ENCODE data around the gene TWF2. TPM values are rescaled to one million over a fixed set of nuclear protein-coding genes. Genes with fewer than 3 reads are reported as not detected.

The TWF2 gene
- total and polyA plus RNA-seq, 2 of the 13 experiments (the other 11 are each of a cell fraction or from before 2014, with no cell fraction given): 45.5 to 108 TPM

DNA sequence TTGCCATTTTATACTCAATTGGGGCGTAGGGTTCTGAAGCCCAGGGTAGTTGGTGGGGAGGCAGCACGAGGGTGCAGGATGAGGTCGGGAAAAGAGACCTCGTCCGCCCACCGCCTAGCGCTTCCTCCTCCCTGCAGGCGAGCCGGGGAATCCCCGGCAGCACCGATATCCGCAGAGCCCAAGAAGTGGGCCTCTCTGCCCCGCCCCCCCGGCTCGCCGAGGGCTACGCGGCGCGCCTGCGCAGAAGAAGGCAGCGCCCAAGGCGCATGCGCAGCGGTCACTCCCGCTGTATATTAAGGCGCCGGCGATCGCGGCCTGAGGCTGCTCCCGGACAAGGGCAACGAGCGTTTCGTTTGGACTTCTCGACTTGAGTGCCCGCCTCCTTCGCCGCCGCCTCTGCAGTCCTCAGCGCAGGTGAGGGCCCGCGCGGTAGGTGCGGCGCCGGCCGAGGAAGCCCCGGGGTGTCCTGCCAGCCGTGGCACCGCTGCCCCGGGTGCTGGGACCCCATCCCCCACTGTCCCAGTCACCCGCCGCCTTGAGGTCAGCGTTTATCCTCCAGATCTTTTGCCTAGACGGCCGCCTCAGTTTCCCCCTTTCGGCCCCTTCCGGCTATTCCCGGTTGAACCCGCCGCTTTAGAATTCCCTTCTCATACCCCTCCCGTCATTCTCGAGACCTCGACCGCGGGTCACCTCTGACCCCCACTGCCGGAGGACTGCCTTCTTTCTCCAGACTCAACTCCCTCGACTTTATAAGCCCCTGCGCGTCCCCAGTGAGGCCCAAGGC is 40.9 kb downstream of the TWF2 start, which contains the start of gene ALAS1 (continued):
- TF ChIP-seq, protein P1, sequence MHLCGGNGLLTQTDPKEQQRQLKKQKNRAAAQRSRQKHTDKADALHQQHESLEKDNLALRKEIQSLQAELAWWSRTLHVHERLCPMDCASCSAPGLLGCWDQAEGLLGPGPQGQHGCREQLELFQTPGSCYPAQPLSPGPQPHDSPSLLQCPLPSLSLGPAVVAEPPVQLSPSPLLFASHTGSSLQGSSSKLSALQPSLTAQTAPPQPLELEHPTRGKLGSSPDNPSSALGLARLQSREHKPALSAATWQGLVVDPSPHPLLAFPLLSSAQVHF (CRISPR knock-in tag; IDR thresholded peaks at IDR 0.05): no peak
- peak; percentile 32; the same call in 1 of the 2 replicates for TF ChIP-seq ZNF891 (CRISPR knock-in tag; IDR thresholded peaks at IDR 0.05)
- peak; percentile 72 for TF ChIP-seq ZNF18 (CRISPR knock-in tag; IDR thresholded peaks at IDR 0.05; ENCODE audit: insufficient replicate concordance)
- peak; percentile 44; the same call in 1 of the 2 replicates for TF ChIP-seq ZNF770 (CRISPR knock-in tag; IDR thresholded peaks at IDR 0.05)
- TF ChIP-seq MAFG (CRISPR knock-in tag; IDR thresholded peaks at IDR 0.05): no peak
- TF ChIP-seq ISX (CRISPR knock-in tag; conservative IDR thresholded peaks at IDR 0.05): no peak
- TF ChIP-seq ZNF552 (CRISPR knock-in tag; IDR thresholded peaks at IDR 0.05; ENCODE audit: borderline replicate concordance): no peak
- no peak for TF ChIP-seq BHLHE40 (IDR thresholded peaks at IDR 0.05; ENCODE audit: low read length)
- peak; percentile 22; the same call in 1 of the 2 replicates for TF ChIP-seq ZNF839 (CRISPR knock-in tag; IDR thresholded peaks at IDR 0.05; ENCODE audit: borderline replicate concordance)
- peak; percentile 59; the same call in 1 of the 2 replicates for TF ChIP-seq HOXA3 (CRISPR knock-in tag; IDR thresholded peaks at IDR 0.05)
- TF ChIP-seq ARNTL (CRISPR knock-in tag; IDR thresholded peaks at IDR 0.05): peak; percentile 41; the same call in 1 of the 2 replicates
- 0 out of 2 replicates have a peak, but pooled peaks have one; percentile 36 for TF ChIP-seq ZNF589 (CRISPR knock-in tag; conservative IDR thresholded peaks at IDR 0.05)
- TF ChIP-seq HDAC1 (CRISPR knock-in tag; IDR thresholded peaks at IDR 0.05): peak; percentile 82
- peak; percentile 63; the same call in 1 of the 2 replicates for TF ChIP-seq ZXDC (CRISPR knock-in tag; IDR thresholded peaks at IDR 0.05)
- TF ChIP-seq THRA (CRISPR knock-in tag; IDR thresholded peaks at IDR 0.05; ENCODE audit: borderline replicate concordance): peak; percentile 29; the same call in 1 of the 2 replicates
- no peak for TF ChIP-seq EHMT2 (IDR thresholded peaks at IDR 0.05; ENCODE audit: borderline replicate concordance, low read depth, low read length)
- TF ChIP-seq DNMT3B (CRISPR knock-in tag; conservative IDR thresholded peaks at IDR 0.05): 0 out of 2 replicates have a peak, but pooled peaks have one; percentile 48
- 0 out of 2 replicates have a peak, but pooled peaks have one; percentile 68 for TF ChIP-seq ZNF580 (CRISPR knock-in tag; IDR thresholded peaks at IDR 0.05; ENCODE audit: borderline replicate concordance, low read depth)
